CD4-positive, alpha-beta T cell treated with Interferon gamma for 1 hour (primary cell): ENCODE results near the gene ERI3.
A peak's percentile ranks its signal among the peaks of the same experiment; 100 is the strongest.
"Not testable (repeated sequence)": the region's sequence is repeated elsewhere in the genome, so short reads cannot be mapped to it uniquely, and the experiment has no call there.

ENCODE experiments used
- DNase-seq: peaks from one replicate; pipeline ENCODE4 v3.0.0-alpha.2; 2020

The ERI3 gene

GRCh38 chr1:44229435-44230167 is 125.5 kb downstream of the ERI3 start:
- no peak for DNase-seq

DNA sequence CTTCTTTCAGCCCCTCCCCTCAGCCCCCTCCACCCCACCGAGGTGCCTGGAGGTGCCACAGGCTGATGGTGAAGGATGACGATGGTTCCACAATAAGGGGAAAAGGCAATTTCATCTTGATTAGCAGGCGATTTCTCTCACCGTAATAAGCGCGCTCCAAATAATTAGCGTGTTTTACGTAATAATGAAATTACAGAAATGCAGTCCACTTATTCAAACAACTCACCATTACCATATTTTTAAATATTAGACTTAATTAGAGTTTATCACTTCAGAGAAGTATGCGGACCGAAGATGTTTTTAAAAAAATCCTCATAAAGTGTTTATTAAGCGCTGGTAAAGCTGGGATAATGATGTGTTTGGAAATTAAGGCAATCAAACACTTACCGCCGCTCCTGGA is 126.8 kb downstream of the ERI3 start:
- no peak for DNase-seq

DNA sequence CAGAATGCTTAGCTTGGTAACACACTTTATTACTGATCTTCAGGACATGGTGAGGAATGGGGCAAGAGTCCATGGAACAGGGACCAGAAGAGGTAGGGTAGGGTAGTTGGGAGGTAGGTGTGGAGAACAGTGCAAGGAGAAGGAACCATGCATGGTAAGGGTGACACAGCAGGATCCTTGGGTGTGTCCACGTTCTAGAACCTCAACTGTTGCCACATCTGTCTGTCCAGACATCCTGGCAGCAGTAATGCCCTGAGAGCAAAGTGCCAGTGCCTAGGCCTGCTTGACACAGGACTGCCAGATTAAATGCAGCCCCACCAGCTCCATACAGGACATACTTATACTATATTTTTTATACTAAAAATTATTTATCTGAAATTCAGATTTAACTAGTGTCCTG is 127.8 kb downstream of the ERI3 start:
- DNase-seq = no peak

DNA sequence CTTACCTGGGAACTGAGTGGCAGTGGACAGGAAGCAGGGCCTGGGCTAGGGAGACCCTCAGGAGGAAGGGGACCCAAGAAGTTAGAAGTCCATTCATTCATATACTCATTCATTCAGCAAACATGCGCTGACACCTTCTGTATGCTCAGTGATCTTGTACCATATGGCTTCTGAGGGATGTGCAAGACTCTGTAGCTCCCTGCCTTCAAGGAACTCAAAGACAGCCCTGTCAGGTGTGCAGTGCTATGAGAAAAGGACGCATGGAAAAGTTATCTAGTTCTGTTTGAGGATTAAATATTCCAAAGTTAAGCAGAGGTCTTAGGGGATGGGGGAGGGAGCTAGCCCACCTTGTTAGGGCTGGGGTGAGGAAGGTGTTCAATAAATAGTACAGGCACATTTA is 129.3 kb downstream of the ERI3 start:
- no peak for DNase-seq

- no peak for DNase-seq
These were observed 131.9 kb downstream of the ERI3 start for GRCh38 chr1:44223187-44223610.

DNA sequence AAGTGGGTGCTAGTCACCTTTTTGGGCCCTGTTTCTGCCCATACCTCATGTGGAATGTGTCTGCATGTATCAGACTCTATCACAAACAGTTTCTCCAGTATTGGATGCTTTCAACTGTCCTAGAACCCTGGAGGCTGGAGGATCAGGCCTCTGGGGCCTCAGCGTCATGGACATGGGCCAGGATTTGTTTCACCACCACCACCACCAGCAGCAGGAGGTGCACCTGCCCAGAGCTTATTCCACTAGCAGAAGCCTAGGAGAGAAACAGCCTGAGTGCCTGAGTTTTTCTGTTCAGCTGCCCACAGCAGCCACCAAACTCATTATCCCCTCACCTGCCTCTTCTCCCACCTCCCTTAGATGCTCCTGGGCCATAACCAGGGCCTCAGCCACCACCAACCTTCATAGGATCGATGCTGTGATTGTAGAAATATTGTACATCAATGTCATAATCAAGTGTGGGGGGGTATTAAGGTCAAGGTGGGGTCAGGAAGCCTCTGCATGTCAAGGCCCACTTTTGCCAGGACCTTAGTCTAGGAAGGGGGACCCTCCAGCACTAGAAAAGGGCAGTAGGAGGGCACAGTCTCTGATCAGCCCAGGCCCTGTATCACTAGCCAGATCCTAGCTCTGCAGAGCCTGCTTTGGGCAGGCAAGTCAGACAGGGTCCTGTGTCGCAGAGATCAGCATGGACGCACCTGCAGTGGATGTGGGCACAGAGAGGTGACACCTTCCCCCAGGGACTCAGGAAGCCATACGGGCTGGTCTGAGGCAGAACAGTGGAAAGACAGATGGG is 132.5 kb downstream of the ERI3 start:
- DNase-seq = no peak

GRCh38 chr1:44221769-44222168 is 133.3 kb downstream of the ERI3 start:
- no peak for DNase-seq

- DNase-seq = no peak
These were observed 134.3 kb downstream of the ERI3 start for GRCh38 chr1:44220755-44221154.

DNA sequence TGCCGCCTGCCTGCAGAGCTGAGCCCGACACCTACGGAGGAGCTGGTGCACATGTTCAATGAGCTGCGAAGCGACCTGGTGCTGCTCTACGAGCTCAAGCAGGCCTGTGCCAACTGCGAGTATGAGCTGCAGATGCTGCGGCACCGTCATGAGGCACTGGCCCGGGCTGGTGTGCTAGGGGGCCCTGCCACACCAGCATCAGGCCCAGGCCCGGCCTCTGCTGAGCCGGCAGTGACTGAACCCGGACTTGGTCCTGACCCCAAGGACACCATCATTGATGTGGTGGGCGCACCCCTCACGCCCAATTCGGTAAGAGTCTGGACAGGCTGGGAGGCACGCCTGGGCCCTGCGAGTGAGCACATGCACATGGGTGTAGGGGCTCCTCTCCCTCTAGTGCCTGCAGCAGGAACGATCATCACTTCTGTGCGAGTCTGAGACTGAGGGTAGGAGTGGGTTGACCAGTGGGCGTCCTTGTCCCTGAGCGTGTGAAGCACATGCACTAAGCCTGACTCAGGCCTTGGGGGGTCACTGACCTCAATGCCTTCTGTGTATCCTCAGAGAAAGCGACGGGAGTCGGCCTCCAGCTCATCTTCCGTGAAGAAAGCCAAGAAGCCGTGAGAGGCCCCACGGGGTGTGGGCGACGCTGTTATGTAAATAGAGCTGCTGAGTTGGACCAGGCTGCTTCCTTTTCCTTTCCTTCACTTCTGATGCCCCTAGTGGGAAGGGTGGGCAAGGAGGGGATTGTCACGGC is 134.9 kb downstream of the ERI3 start:
- DNase-seq = no peak

DNA sequence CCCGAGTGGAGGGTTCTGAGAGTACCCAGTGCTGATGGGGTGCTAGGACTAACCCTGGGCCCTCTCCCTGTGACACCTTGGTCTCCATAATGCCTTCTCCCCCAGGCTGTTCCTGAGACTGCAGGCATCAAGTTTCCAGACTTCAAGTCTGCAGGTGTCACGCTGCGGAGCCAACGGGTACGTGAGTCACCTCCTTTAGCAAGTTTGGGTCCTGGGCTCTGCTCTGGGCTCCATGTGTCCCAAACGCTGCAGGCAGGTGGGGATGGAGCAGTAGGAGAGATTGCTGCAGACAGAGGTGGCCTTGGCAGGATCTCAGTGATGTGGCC is 135.8 kb downstream of the ERI3 start:
- DNase-seq = no peak

GRCh38 chr1:44218503-44219300 is 136.4 kb downstream of the ERI3 start:
- DNase-seq = no peak

- peak; percentile 53 for DNase-seq
These were observed 137.1 kb downstream of the ERI3 start for GRCh38 chr1:44217809-44218410.

GRCh38 chr1:44213222-44214112 is 141.6 kb downstream of the ERI3 start, which contains the start of gene DMAP1:
TSS of gene DMAP1 (plus strand) at chr1:44213471. CDS start at chr1:44213754, 283 bp downstream.
- peak; percentile 79 for DNase-seq

GRCh38 chr1:44212355-44213221 is 142.5 kb downstream of the ERI3 start:
- peak; percentile 25 for DNase-seq

DNA sequence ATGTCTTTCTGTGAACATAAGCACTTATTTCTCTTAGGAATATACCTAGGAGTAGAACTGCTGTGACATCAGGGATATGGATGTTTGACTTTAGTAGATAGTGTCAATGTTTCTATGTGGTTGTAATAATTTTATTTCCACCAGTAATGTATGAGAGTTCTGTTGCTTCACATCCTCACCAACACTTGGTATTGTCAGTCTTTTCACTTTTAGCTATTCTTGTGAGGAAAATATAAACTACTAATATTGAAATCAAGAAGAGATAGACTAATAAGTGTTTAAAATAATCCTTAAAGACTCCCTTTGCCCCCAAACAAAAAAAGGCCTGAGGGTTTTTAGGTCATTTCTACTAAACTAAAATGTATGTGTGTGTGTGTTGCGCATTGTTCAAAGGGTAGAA is 144.5 kb downstream of the ERI3 start:
- no peak for DNase-seq

GRCh38 chr1:44208226-44208625 is 146.8 kb downstream of the ERI3 start:
- no peak for DNase-seq

GRCh38 chr1:44206545-44206944 is 148.5 kb downstream of the ERI3 start:
- not testable (repeated sequence) for DNase-seq

- no peak for DNase-seq
These were observed 154.7 kb downstream of the ERI3 start for GRCh38 chr1:44200336-44200735.

- DNase-seq = no peak
These were observed 180.4 kb downstream of the ERI3 start for GRCh38 chr1:44174630-44175029.
